ENCODE data around the gene PEPD.

The PEPD gene

DNA sequence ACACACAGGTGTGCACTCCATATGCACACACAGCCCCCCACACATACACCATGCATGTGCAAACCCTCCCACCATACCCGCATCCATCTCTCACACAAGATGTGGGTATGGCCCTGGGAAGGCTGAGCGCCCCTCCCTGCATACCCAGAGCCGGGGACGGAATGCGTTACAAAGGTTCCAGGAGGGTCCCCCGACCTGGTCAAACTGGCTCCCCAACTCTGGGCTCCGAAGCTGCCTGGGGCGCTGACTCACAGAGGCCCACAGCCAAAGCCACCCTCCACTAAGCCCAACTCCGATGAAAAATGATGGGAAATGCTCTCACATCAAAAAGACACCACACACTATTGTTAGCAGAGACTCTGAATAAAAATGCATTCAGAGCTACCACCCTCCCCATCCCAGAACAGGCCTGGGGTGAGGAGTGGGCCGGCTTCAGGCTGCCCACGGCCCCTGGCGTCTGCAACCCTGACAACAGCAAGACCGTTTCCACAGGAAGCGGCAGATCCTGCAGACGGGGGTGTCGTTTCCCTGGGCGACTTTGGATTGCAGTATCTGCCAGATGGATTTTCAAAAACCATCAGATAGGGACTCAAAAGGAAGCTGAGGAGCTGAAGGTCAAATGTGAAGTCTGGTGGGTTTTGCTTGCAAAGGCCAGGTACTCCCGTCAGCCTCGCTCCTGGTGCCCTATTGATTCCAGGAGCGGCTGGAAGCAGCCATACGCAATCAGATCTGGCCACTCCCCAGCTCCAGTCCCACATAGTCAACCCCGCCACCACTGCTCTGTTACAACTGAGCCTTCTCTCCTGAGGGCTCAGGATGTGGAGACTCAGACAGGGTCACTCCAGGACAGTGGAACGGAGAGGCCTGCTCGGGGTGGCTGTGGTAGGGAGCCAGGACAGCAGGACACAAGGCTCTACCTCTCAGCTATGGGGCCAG, 14.3 kb downstream of the PEPD start:
- DNase-seq, result no peak
- no peak overlapping the region for H3K4me3 Mint-ChIP-seq
- TF ChIP-seq, protein P1, sequence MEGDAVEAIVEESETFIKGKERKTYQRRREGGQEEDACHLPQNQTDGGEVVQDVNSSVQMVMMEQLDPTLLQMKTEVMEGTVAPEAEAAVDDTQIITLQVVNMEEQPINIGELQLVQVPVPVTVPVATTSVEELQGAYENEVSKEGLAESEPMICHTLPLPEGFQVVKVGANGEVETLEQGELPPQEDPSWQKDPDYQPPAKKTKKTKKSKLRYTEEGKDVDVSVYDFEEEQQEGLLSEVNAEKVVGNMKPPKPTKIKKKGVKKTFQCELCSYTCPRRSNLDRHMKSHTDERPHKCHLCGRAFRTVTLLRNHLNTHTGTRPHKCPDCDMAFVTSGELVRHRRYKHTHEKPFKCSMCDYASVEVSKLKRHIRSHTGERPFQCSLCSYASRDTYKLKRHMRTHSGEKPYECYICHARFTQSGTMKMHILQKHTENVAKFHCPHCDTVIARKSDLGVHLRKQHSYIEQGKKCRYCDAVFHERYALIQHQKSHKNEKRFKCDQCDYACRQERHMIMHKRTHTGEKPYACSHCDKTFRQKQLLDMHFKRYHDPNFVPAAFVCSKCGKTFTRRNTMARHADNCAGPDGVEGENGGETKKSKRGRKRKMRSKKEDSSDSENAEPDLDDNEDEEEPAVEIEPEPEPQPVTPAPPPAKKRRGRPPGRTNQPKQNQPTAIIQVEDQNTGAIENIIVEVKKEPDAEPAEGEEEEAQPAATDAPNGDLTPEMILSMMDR (IDR thresholded peaks at IDR 0.05), result no peak
- no peaks in the 10 kb centered on the region for H3K9me3 Mint-ChIP-seq
- H3K36me3 Mint-ChIP-seq (ENCODE audit: low read depth), result no peaks in the 10 kb centered on the region
- no peaks in the 10 kb centered on the region for H3K27me3 Mint-ChIP-seq (ENCODE audit: low read depth, poor library complexity)
- no peak overlapping the region for H3K27ac Mint-ChIP-seq
- H3K4me1 Mint-ChIP-seq, result peaks cover 6% of the 10 kb centered on the region

DNA sequence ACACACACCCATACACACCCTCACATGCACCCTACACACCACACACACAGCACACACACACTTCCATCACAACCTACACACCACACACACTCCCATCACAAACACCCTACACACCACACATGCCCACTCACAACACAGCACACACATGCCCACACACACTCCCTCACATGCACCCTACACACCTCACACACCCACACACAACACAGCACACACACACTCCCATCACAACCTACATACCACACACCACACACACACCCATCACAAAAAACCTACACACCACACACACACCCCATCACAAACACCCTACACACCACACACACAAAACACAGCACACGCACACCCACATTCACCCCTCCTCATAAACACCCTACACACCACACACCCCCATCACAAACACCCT, 15.1 kb downstream of the PEPD start:
- no peaks in the 10 kb centered on the region for H3K27me3 Mint-ChIP-seq (ENCODE audit: low read depth, poor library complexity)
- no peaks in the 10 kb centered on the region for H3K36me3 Mint-ChIP-seq (ENCODE audit: low read depth)
- H3K27ac Mint-ChIP-seq, result no peak overlapping the region
- H3K4me3 Mint-ChIP-seq, result no peak overlapping the region
- DNase-seq, result no peak
- H3K9me3 Mint-ChIP-seq, result no peaks in the 10 kb centered on the region
- peaks cover 6% of the 10 kb centered on the region for H3K4me1 Mint-ChIP-seq
- TF ChIP-seq, protein P1 (IDR thresholded peaks at IDR 0.05), result no peak

DNA sequence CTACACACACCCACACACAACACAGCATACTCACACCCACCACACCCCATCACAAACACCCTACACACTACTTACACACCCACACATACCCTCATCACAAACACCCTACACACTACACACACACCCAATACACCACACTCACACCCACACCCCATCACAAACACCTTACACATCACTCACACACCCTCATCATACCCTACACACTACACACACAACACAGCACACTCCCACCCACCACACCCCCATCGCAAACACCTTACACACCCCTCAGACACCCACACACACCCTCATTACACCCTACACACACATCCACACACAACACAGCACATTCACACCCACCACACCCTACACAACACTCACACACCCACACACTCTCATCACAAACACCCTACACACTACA, 15.8 kb downstream of the PEPD start:
- DNase-seq, result no peak
- Mint-ChIP-seq H3K9me3 (no peaks in the 10 kb centered on the region), H3K4me1 (peaks cover 6% of the 10 kb centered on the region), H3K36me3 (ENCODE audit: low read depth) (no peaks in the 10 kb centered on the region), H3K27ac (peak overlapping the region; percentile 89), H3K27me3 (ENCODE audit: low read depth, poor library complexity) (no peaks in the 10 kb centered on the region), H3K4me3 (no peak overlapping the region)
- TF ChIP-seq, protein P1 (IDR thresholded peaks at IDR 0.05), result no peak

DNA sequence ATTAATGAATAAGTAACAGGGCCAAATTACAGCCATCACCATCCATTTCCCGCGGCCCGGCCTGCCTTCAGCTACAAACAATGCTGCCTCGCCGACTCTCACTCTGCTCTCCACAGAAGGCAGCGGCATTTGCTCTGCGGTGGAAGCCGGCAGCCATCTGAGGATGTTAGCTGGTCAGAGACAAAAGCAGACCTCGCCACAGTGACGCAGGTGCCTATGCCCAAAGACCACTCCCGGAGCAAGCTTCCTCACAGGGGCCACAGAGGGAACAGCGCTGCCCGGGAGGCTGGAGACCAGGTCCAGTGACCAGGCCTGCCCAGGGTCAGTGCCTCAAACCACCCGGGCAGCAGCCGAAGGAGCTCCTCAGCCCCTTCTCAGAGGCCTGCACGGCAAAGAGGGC, 16.4 kb downstream of the PEPD start:
- no peaks in the 10 kb centered on the region for H3K9me3 Mint-ChIP-seq
- no peak for DNase-seq
- no peak overlapping the region for H3K4me3 Mint-ChIP-seq
- peaks cover 6% of the 10 kb centered on the region for H3K4me1 Mint-ChIP-seq
- no peaks in the 10 kb centered on the region for H3K27me3 Mint-ChIP-seq (ENCODE audit: low read depth, poor library complexity)
- H3K27ac Mint-ChIP-seq, result no peak overlapping the region
- H3K36me3 Mint-ChIP-seq (ENCODE audit: low read depth), result no peaks in the 10 kb centered on the region
- TF ChIP-seq, protein P1 (IDR thresholded peaks at IDR 0.05), result no peak

DNA sequence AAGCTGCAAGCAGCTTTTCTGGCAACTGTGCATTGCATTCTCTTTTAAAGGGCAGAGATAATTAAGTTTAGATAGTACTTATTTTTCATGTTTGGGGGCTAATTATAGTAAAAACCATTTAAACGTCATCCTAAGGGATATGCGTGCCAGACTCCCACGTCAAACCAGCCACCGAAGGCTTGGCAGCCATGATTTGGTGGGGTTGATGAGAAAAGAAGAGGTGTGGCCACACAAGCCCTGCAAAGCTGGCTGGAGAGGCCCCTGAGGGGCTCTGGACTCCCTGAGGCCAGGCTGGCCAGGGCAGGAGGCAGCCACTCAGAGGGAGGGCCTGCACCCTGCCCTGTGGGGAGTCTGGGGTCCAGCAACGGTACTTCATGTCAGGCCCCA, 17.5 kb downstream of the PEPD start:
- no peak for DNase-seq
- Mint-ChIP-seq H3K36me3 (ENCODE audit: low read depth) (no peaks in the 10 kb centered on the region), H3K27ac (peak overlapping the region; percentile 82), H3K9me3 (no peaks in the 10 kb centered on the region), H3K27me3 (ENCODE audit: low read depth, poor library complexity) (no peaks in the 10 kb centered on the region), H3K4me1 (peaks cover 6% of the 10 kb centered on the region), H3K4me3 (no peak overlapping the region)
- TF ChIP-seq, protein P1 (IDR thresholded peaks at IDR 0.05), result no peak

Measured in nephron progenitor cell (in vitro differentiated cells).